Transverse colon (tissue), 3 donors: Measurements from ENCODE around the gene SIRT5.

Experiments used
- POLR2A ChIP-seq: fragments of 450-650 bp; IDR thresholded peaks from one replicate; pipeline ENCODE4 v1.6.1; 2016; ENCODE audit warnings: antibody characterized with exemption, mild to moderate bottlenecking, moderate library complexity
- TF ChIP-seq, protein P1 (sequence below), 5 experiments: fragments of 200-600 bp in 3 of 5; fragments of 450-650 bp in 2 of 5; sonication (generic) in 3 of 5; IDR thresholded peaks; 1 replicate in 2 of 5; 2 replicates in 3 of 5; pipeline ENCODE4 v1.5.1; 2016 to 2017; ENCODE audit warnings: antibody characterized with exemption in 5 of 5, inconsistent platforms in 3 of 5, mild to moderate bottlenecking in 2 of 5, moderate library complexity in 1 of 5

DNA sequence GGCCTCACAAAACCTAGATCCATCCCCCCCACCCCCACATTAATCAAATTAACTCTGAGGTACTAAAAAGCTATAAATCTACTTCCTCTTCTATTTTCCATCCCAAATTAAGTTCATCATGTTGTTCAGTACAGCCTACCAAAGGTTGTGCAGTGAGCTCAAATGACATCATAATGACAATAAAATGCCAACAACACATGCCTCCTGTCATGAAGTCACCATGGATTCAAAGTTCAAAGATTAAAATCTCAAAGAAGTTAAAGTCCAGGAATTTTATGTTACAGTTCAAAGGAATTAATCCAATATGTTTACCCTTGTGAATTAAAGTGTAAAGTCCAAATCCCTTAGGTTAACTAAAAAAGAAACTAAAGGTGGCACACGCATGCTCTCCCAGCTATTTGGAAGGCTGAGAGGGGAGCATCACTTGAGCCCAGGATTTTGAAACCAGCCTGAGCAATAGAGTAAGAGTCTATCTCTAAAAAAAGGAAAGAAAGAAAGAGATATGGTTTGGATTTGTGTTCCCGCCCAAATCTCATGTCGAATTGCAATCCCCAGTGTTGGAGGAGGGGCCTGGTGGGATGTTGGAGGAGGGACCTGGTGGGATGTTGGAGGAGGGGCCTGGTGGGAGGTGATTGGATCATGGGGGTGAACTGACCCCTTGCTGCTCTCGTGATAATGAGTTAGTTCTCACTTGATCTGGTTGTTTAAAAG lies 25.7 kb upstream of the SIRT5 start:
- TF ChIP-seq POLR2A = no peak
- TF ChIP-seq, protein P1, sequence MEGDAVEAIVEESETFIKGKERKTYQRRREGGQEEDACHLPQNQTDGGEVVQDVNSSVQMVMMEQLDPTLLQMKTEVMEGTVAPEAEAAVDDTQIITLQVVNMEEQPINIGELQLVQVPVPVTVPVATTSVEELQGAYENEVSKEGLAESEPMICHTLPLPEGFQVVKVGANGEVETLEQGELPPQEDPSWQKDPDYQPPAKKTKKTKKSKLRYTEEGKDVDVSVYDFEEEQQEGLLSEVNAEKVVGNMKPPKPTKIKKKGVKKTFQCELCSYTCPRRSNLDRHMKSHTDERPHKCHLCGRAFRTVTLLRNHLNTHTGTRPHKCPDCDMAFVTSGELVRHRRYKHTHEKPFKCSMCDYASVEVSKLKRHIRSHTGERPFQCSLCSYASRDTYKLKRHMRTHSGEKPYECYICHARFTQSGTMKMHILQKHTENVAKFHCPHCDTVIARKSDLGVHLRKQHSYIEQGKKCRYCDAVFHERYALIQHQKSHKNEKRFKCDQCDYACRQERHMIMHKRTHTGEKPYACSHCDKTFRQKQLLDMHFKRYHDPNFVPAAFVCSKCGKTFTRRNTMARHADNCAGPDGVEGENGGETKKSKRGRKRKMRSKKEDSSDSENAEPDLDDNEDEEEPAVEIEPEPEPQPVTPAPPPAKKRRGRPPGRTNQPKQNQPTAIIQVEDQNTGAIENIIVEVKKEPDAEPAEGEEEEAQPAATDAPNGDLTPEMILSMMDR (IDR thresholded peaks at IDR 0.05) = no peak
